ENCODE data around the gene NUDT22. TPM values are rescaled to one million over a fixed set of nuclear protein-coding genes. Genes with fewer than 3 reads are reported as not detected.

The NUDT22 gene
- total and polyA plus RNA-seq, 2 of the 8 experiments (the other 6 are each of a cell fraction or from before 2014, with no cell fraction given): 43.4 to 69.0 TPM

DNA sequence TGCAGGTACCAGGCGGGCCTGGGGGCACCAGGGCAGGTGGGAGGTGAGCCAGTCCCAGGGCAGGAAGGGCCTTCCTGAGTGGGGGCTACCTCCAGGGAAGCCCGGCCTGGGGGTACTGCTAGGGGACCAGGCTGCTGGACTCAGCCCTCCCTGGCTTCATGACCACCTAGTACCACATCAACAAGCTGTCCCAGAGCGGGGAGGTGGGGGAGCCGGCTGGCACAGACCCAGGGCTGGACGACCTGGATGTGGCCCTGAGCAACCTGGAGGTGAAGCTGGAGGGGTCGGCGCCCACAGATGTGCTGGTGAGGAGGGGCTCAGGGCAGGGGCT is 6.8 kb upstream of the NUDT22 start (continued):
- TF ChIP-seq BCL11A (IDR thresholded peaks at IDR 0.05; ENCODE audit: low read depth in 2 of 2, low read length in 2 of 2): no peak

Data from H1 (cell line).